NCI-H345 (cell line): Measurements from ENCODE around the gene RTN4R.
A peak's percentile ranks its signal among the peaks of the same experiment; 100 is the strongest.
"Not testable (repeated sequence)": the region's sequence is repeated elsewhere in the genome, so short reads cannot be mapped to it uniquely, and the experiment has no call there.

ENCODE experiments used
- DNase-seq: peaks from one replicate; lab custom pipeline; 2025; lab: John Stamatoyannopoulos, UW

RTN4R gene

DNA sequence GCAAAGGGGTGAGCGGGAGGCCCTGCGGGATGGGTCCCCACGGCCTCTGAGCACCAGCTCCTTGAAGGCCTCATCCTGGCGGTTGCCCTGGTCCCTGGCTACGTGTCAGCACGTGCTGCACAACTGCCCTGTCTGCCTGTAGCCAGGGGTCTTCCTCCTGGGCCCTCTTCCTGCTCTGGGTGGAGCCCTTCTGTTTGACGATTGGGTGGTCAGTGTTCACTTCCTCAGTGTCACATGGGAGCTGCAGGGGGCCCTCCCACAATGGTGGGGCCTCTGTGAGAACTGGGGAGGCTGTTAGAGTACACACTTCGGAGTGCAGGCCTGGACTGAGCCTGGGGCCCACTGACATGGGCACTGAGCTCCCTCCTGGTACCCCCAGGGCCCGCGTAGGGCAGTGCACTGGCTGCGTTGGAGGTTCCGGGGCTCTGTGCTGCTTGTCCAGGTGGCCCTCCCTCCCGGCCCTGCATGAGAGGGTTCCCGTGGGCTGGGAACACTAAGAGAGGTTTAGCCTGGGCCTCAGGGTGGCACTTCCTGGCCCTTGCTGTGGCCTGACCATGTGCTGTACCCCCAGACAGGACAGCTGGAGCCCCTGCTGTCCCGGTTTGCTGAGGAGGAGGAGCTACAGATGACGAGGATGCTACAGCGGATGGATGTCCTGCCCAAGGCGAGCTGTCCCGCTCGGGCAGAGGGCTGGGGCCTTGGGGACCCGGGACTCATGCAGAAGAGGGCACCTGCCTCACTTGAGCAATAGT is 38.0 kb upstream of the RTN4R start:
- DNase-seq: no peak

DNA sequence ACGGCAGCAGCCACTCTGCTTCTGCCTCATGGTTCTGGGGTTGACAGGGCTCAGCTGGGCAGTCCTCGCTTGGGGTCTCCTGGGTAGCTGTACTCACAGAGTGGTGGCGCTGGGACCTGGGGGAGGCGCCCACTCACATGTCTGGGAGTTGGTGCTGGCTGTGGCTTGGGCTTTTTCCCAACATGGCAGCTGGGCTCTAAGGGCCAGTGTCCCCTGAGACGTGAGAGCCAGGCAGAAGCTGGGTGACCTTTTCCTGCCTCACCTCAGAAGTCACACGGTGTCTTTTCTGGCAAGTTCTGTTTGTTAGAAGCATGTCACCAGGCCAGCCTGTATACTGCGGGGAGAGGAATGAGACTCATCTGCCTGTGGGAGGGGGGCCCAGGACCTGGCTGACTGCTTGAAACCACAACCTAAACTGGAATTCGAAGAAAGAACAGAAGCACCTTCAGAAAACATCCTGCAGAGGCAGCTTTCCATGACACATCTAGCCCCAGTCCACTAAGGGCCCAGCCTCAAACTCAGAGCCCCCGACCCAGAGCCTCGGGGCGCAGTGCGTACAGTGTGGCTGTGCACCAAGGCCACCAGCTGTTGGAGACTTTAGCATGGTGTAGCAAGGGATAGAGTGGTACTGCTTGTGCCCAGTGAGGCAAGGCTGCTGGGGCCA is 37.2 kb upstream of the RTN4R start:
- not testable (repeated sequence) for DNase-seq

DNA sequence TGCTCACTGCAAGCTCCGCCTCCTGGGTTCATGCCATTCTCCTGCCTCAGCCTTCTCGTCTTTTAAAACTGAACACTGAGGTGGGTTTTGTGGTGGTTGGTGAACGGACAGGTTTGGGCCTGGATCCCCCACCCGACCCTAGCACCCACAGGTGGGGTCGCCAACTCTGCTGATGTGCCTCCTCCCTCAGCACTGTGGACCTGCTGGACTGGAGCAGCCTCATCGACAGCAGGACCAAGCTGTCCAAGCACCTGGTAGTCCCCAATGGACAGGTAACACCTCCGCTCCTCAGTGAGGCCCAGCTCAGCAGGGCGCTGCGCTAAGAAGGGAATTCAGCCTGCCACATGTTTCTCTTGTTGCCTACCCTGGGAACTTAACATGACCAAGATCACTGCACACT is 36.5 kb upstream of the RTN4R start:
- DNase-seq: no peak

DNA sequence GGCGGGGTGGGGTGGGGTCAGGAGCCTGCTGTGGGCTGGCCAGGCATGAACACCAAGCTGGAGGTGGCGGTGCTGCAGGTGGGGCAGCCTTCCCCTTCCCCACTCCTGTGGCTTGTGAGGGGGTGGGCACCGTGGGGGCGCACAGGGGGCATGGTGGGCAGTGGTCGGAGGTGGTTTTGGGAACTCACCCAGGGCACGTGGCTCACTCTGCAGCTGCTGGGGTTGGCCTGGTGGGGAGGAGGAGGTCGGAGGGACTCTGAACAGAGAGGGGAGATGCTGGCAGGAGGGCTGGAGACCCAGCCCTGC is 35.1 kb upstream of the RTN4R start:
- DNase-seq: not testable (repeated sequence)

DNA sequence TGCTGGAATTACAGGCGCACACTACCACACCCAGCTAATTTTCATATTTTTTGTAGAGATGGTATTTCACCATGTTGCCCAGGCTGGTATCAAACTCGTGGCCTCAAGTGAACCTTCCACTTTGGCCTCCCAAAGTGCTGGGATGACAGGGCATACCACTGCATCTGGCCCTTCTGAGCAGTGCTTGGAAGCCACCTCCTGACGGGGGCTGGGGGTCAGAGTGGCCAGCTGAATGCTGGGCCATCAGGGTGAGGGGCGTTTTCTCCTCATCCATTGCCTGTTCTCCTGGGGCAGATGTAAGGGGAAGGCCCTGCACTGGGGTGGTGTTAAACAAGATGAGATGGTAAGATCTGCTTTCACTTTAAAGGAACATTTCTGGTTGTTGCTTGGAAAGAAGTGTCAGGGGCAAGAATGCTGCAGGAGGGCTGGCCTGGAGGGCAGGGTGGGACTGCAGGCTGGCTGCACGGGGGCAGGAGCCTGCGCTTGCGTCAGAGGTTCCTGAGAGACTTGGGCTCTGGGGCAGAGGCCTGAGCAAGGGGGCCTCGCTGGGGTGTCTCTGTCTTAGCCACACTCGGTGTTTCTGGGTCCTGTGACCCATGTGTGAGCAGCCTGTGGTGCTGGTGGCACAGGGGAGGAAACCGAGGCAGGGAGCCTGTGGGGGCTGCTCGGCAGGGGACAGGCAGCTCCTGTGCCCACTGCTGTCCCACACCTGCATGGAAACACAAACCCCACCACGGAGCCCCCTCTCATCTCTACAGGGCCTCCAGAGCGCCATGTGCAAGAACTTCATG is 34.5 kb upstream of the RTN4R start:
- no peak for DNase-seq

DNA sequence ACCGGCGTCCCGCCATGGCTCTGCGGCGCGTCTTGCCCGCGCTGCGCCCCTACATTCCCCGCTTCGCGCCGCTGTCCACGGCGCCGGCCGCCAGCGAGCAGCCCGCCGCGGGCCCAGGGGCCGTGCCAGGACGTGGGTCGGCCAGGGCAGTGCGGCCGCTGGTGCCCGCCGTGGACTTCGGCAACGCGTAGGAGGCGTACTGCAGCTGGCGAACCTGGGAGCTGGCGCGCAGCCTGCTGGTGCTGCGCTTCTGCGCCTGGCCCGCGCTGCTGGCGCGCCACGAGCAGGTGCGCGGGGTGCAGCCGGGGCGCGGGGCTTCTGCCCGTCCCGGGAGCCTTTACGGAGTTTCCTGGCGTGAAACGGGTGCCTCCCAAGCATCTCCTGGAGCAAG is 31.6 kb upstream of the RTN4R start:
- peak; percentile 65 for DNase-seq

DNA sequence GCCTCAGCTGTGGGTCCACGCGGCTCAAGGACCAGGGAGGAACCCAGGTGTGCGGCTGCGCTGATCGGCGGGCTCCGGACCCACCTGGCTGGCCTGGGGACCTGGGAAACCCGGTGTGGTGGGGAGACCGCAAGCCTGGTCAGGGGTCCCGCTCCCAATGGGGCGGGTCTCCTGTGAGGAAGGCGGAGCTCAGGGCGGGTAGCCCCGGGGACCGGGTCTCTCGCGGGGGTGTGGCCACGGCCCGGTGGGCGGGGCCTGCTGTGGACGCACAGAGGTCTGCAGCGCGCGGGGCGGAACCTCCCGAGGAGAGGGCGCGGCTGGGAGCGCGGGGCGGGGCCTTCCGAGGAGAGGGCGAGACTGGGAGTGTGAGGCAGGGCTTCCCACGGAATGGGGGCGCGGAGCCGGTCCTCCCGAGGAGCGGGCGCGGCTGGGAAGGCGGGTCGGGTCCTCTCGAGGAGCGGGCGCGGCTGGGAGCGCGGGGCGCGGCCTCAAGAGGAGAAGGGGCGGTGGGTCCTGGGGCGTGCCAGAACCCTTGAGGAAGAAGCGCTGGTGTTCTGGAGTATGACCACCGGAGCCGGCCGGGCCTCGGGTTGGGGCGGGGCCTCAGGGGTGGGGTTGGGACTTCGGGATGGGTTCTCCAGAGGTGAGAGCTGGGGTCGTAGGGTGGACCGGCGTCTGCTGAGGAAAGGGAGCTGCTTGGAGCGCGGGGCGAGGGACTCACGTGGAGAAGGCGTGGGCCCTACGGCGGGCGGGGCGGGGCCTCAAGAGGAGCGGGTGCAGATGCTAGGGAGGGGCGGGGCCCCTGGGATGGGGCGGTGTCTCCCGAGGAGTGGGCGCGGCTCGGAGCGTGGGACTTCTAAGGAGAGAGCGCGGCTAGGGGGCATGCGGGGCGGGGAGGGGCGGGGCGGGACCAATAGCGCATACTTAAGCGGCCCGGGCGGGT is 31.0 kb upstream of the RTN4R start:
- DNase-seq: peak; percentile 89

DNA sequence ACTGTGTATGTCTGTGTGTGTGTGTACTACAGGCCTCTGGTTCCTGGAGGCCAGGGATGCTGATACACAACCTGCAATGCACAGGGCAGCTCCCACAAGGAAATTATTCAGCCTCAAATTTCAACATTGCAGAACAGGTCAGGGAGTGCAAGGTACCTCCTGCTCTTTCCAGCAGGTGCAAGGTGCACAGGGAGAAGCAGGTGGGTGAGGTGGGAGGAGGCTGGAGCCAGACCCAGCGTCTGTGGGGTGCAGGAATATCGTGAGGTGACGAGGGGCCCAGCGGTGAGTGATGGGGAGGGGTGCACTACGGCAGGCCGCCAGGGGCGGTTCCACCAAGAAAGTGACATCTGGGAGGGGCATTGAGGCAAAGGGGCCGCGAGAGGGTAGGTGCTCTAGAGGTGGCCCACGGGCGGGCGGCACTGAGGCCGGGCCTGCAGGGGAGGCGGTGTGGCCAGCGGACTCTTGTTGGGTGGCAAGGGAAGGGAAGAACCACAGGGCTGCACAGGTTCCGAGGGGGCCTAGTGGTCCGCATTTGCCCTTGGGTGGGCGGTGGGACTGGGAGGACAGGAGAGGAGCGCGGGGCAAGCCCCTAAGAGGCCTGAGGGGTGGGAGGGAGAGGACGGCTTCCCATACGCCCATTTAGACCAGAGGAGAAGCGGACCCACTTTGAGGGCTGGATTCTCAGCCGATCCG is 30.1 kb upstream of the RTN4R start:
- no peak for DNase-seq

DNA sequence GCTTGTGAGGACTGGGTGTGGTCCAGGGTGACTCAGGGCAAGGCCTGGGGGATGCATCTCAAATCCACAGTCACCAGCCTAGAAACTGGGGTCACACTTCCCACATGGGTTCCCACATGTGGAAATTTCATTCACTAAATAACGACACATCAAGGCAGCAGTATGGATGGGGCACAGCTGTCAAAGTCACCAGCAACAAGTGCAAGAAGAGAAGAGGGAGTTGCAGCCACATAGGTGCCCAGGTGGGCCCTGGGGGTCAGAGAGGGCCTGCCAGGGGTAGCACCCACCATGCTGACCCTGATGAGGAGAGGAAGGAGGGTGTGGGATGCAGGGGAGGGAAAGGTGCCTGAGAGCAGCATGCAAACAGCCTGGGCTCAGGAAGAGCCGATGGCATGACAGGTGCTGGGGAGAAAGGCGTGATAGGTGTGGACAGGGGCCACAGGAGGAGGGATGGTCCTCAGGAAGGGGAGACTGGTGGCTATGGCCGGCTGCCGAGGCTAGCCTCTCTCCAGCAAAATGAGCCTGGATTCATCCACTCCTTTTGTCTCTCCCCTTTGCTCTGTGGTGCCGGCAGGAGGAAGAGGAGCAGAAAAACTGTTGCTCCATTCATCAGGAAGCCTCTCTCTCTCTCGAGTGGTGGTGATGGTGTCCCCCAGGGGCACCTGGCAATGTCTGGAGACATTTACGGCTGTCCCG is 29.4 kb upstream of the RTN4R start:
- DNase-seq: no peak

DNA sequence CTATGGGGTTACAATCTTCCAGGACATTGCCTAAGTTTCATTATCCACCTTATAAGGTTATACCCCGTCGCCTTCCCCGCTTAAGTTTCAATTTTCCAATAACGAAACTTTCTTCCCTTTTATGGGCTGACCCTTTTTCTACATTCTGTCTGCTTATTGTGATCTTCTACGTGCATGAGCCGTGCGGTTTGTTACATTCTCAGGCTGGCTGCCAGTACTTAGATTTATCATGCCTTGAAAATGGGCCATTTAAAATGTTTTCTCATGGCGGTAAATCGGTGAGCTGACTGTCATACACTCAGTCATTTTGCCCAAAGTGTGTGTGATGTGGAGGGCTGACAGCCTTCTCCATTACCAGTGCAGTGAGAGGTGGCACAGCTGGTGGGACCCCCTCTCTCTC is 28.5 kb upstream of the RTN4R start:
- DNase-seq: no peak

DNA sequence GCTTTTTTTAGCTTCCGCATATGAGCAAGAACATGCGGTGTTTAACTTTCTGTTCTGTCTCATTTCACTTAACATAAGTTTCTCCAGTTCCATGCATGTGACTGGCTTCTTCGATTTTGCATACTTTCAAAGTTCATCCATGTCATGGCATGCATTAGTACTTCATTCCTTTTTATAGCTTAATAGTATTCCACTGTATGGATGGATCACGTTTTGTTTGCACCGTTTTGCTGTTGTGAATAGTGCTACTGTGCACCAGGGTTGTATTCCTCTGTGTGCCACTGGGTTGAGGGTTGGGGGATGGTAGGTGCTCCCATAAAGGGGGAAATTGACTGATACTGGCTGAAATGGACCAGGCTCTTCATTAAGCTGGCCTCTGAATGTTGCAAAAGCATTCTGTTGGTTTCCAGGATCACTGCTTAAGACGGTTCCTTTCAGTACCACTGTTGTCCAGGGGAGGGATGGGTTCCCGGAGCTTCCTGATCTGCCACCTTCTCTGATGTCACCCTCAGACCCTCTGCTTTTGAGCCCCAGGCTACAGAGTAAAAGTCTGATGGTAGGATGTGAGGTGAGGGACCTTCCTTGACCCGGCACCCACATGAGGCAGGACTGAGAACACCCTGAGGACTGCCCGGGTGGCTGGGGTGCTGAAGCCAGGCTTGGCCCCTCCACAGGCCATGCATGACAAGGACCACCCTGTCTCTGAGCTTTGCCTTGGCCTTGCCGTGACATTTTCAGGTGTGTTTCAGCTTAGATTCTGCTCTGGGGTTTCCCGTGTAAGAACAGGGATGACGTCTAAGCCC is 27.3 kb upstream of the RTN4R start:
- DNase-seq: no peak

DNA sequence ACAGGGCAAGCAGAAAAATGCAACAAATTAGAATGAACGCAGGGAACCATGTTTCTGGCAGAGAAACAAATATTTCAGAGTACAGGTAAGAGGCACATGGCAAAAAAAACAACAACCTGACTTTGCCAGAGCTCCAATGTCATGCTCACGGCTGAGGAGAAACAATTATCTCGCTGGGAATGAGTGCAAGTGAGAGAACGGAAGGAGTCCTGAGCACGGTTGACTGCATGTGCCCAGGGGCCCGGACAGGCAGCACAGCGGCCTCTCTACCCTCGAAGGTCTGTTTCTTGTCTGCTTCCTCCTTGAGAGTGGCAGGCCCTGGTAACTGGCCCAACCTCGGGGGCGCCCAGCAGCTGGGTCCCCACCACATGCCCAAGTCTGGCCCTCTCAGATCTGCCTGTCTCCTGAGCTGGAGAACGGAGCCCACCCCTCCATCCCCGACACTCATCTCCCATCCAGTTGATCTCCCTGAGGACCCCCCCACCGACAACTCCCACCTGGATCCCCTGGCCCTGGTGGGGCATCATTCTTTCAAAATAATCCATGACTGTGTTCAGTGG is 24.6 kb upstream of the RTN4R start:
- DNase-seq: no peak

DNA sequence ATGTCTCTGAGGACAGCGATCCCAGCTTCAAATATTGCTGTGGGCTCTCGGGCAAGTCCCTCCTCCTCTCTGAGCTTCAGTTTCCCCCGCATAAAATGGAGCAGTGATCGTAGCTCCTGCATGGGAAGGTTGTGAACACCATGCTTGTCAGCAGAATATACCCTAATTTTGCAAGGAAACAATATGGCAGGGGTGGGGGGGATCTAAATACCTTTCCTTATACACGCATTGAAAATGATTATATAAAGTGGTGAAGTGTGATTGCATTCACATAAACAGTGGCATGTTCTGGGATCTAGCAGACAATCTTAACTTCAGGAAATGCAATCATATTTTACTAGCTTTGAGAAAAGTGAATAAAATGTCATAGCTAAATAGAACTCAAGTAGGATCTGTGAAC is 24.0 kb upstream of the RTN4R start:
- no peak for DNase-seq

DNA sequence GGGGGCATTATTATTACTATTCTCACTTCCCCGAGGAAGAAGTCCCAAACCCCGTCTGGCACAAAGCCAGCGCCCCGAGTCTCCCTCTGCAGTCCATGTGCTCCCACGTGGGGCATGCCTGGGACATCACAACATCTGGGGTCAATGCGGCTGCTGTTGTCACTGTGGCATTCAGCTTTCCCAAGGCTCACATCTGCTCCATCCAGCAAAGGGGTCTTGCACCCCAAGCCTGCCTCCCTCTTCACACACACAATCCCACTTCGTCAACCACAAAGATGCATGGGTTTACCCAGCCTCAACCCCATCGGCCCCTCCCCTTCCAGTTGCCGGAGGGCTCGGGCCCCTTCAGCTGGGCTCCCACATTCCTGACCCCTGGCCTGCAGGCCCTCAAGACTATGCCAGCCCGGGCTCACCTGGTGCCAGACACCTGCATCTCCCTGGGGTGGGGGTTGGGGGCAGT is 23.5 kb upstream of the RTN4R start:
- no peak for DNase-seq

DNA sequence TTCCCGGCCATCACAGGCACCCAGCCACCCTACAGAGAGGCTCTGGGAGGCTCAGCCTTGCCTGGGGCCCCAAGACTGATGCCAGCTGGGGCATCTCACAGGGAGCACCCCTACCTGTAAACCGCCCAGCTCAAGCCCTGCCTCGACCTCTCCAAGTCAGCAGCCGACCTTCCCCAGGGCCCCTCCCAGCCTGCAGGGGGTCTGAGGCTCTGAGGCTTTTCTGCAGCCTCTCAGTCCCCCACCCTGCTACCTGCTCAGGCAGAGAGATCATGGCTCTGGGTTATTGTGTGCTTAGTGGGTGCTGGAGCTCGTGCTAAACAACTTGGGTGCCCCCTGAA is 23.1 kb upstream of the RTN4R start:
- DNase-seq: no peak

DNA sequence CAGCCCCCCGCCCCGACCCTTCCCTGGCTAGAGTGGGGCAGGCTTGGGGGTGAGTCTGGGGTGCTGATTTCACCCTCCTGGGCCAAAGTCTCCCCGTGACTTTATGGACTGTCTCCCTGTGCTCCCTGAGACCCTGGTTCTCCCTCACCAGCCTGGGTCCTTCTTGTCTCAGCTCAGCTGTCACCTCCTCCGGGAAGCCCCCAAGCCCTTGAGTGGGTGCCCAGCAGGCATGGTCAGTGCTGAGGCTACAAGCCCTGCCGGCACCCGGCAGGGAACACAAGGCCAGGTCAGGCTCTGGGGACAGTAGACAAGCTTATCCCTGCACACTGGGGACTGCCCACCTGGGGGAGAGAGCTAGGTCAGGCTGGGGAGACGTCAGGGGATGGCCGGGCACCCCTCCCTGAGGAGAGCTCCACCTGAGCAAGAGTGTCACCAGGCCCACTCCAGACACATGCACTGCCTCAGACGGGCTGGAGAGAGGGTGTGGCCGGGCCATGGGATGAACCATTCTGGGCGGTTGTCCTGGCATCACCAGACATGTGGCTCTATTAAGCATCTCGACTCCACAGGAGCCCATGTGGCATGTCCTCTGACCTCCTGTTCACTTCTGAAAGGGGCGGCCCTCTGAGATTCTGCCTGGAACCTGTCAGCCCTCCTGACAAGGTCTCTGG is 22.6 kb upstream of the RTN4R start:
- DNase-seq: no peak

DNA sequence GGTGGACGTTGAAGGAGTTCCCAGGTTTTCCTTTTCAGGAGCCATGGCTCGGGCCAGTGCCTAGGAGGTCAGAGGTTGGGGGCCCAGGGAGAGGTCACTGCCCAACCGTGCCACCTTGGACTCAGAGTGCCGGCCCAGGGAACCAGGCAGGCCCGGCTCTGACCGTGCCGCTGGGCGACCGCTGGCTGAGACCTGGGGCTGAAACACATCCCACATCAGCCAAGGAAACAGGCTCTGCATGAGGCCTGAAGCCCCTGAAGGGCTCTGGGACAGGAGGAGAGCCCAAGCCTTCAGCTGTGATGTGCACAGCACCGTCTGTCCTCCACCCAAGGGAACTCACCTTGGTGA is 21.9 kb upstream of the RTN4R start:
- DNase-seq: no peak

DNA sequence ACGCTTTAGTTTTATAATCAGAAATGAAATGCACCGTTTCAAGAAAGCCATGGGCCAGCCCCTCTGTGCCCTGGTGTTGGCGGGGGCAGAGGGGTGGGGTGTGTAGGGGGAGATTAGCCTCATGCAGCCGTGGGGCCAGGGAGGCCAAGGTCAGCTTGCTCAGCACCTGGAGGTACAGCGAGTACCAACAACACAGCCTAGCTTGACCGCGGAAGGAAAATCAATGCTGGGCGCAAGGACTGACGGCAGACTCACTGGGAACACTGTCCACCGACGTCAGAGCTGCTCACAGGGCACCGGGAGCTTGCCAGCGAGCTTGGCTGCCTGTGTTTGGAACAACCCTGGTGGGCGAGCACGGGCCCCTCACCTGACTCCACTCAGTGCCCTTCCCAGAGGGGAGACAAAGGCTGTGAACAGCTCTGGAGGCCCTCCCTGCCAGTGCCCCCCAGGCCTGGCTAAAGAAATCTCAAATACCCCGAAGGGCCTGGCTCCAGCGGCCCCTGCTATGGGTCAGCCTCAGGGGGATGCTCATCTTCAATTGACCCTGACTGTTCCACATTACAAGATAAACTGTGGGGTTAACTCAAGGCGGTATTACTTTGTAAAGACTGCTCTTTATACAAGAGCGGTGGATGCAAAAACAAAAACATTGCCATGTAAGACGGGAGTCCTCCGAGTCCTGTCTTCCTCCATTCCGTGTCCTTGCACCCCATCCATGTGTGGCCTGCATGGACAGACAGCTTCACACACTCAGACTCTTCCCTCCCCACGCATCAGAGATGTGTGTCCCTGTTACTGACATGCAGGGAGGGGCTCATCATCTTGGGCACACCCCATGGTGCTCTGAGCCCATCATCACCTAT is 21.3 kb upstream of the RTN4R start:
- not testable (repeated sequence) for DNase-seq
